ENCODE data around the gene SLC1A6.
"Not testable (repeated sequence)": the region's sequence is repeated elsewhere in the genome, so short reads cannot be mapped to it uniquely, and the experiment has no call there.

SLC1A6 gene

GRCh38 chr19:14954071-14954655 is 25.5 kb downstream of the SLC1A6 start:
- no peak for DNase-seq

- no peak for DNase-seq
Measured at GRCh38 chr19:14952767-14953166, 26.9 kb downstream of the SLC1A6 start.

GRCh38 chr19:14950421-14950820 is 29.2 kb downstream of the SLC1A6 start:
- DNase-seq, result no peak

GRCh38 chr19:14949876-14950275 is 29.8 kb downstream of the SLC1A6 start:
- DNase-seq, result no peak

GRCh38 chr19:14949413-14949812 is 30.3 kb downstream of the SLC1A6 start:
- not testable (repeated sequence) for DNase-seq

- DNase-seq, result no peak
Measured at GRCh38 chr19:14944456-14944855, 35.2 kb downstream of the SLC1A6 start.

GRCh38 chr19:14943601-14944000 is 36.1 kb downstream of the SLC1A6 start:
- DNase-seq, result no peak

- DNase-seq, result no peak
Measured at GRCh38 chr19:14941189-14941588, 38.5 kb downstream of the SLC1A6 start, which contains the start of gene OR7C2. OR7C2 (plus strand) TSS chr19:14941489; CDS start chr19:14941489, 0 bp downstream.

- DNase-seq, result no peak
Measured at GRCh38 chr19:14940266-14940665, 39.4 kb downstream of the SLC1A6 start.

- DNase-seq, result no peak
Measured at GRCh38 chr19:14933506-14933905, 46.2 kb downstream of the SLC1A6 start.

- no peak for DNase-seq
Measured at GRCh38 chr19:14916848-14917247, 62.8 kb downstream of the SLC1A6 start.

GRCh38 chr19:14915116-14915515 is 64.5 kb downstream of the SLC1A6 start:
- DNase-seq, result no peak

GRCh38 chr19:14906711-14907110 is 73.0 kb downstream of the SLC1A6 start:
- DNase-seq, result no peak

GRCh38 chr19:14901675-14902260 is 77.9 kb downstream of the SLC1A6 start:
- DNase-seq, result no peak

Data from right hindlimb (tissue), 1 donor.